Mucosa of rectum (tissue), 2 donors: ENCODE measurements around the gene KCNIP4.

Experiments
- H3K27ac ChIP-seq, 2 donors: one replicate each; pipeline ENCODE4 v1.7.0; 2013; ENCODE audit warnings: inconsistent platforms in 2 of 2, low read depth in 2 of 2, low read length in 2 of 2
- H3K27me3 ChIP-seq, 2 donors: one replicate each; pipeline ENCODE4 v1.7.0; 2013; ENCODE audit warnings: low read length in 2 of 2; ENCODE audit not compliant: control insufficient read depth in 2 of 2, insufficient read depth in 2 of 2
- H3K36me3 ChIP-seq, 2 donors: one replicate each; pipeline ENCODE4 v1.7.0; 2013; ENCODE audit warnings: low read length in 2 of 2; ENCODE audit not compliant: control insufficient read depth in 2 of 2, insufficient read depth in 2 of 2
- H3K4me1 ChIP-seq, 2 donors: one replicate each; pipeline ENCODE4 v1.7.0; 2013; ENCODE audit warnings: low read length in 2 of 2, mild to moderate bottlenecking in 1 of 2; ENCODE audit not compliant: control insufficient read depth in 2 of 2, insufficient read depth in 2 of 2
- H3K4me3 ChIP-seq, 2 donors: one replicate each; pipeline ENCODE4 v1.7.0; 2013; ENCODE audit warnings: low read length in 2 of 2
- H3K9ac ChIP-seq, 2 donors: one replicate each; pipeline ENCODE4 v1.7.0; 2013; ENCODE audit warnings: low read length in 2 of 2, low read depth in 1 of 2, mild to moderate bottlenecking in 1 of 2
- H3K9me3 ChIP-seq, 2 donors: one replicate each; pipeline ENCODE4 v1.7.0; 2013; ENCODE audit warnings: low read length in 2 of 2; ENCODE audit not compliant: control insufficient read depth in 2 of 2
- donor health status: healthy.
- donor health status: Normal muscosa, but diverticular disease.

The KCNIP4 gene

GRCh38 chr4:21203416-21203815 lies 745.2 kb downstream of the KCNIP4 start:
- no peak overlapping the region for H3K9ac ChIP-seq

GRCh38 chr4:21202959-21203358 lies 745.6 kb downstream of the KCNIP4 start:
- Histone ChIP-seq H3K4me1 (no peaks in the 10 kb centered on the region), H3K36me3 (no peaks in the 10 kb centered on the region), H3K4me3 (no peak overlapping the region), H3K27me3 (no peaks in the 10 kb centered on the region), H3K27ac (no peak overlapping the region), H3K9ac (no peak overlapping the region), H3K9me3 (no peaks in the 10 kb centered on the region)

More at GRCh38 chr4:21203416-21203815, 745.2 kb downstream of the KCNIP4 start:
- no peaks in the 10 kb centered on the region for H3K4me1 ChIP-seq
- H3K27me3 ChIP-seq, result no peaks in the 10 kb centered on the region
- no peak overlapping the region for H3K27ac ChIP-seq
- no peak overlapping the region for H3K4me3 ChIP-seq
- H3K36me3 ChIP-seq, result no peaks in the 10 kb centered on the region
- no peaks in the 10 kb centered on the region for H3K9me3 ChIP-seq

- no peaks in the 10 kb centered on the region for H3K9me3 ChIP-seq
- H3K36me3 ChIP-seq, result no peaks in the 10 kb centered on the region
- no peaks in the 10 kb centered on the region for H3K4me1 ChIP-seq
- H3K27ac ChIP-seq, result no peak overlapping the region
- no peak overlapping the region for H3K4me3 ChIP-seq
- no peaks in the 10 kb centered on the region for H3K27me3 ChIP-seq
- H3K9ac ChIP-seq, result no peak overlapping the region
These were observed 749.9 kb downstream of the KCNIP4 start for GRCh38 chr4:21198683-21199082.

- no peaks in the 10 kb centered on the region for H3K27me3 ChIP-seq
- no peak overlapping the region for H3K4me3 ChIP-seq
- no peaks in the 10 kb centered on the region for H3K36me3 ChIP-seq
- no peaks in the 10 kb centered on the region for H3K4me1 ChIP-seq
- H3K27ac ChIP-seq, result no peak overlapping the region
- no peaks in the 10 kb centered on the region for H3K9me3 ChIP-seq
- no peak overlapping the region for H3K9ac ChIP-seq
These were observed 752.9 kb downstream of the KCNIP4 start for GRCh38 chr4:21195682-21196081.

- Histone ChIP-seq H3K9ac (no peak overlapping the region), H3K4me3 (no peak overlapping the region), H3K4me1 (no peaks in the 10 kb centered on the region), H3K27me3 (no peaks in the 10 kb centered on the region), H3K9me3 (no peaks in the 10 kb centered on the region), H3K36me3 (no peaks in the 10 kb centered on the region), H3K27ac (no peak overlapping the region)
These were observed 756.2 kb downstream of the KCNIP4 start for GRCh38 chr4:21192367-21192766.

GRCh38 chr4:21191317-21191716 lies 757.3 kb downstream of the KCNIP4 start:
- no peaks in the 10 kb centered on the region for H3K9me3 ChIP-seq
- no peak overlapping the region for H3K9ac ChIP-seq
- H3K36me3 ChIP-seq, result no peaks in the 10 kb centered on the region
- no peaks in the 10 kb centered on the region for H3K4me1 ChIP-seq
- H3K27ac ChIP-seq, result no peak overlapping the region
- H3K4me3 ChIP-seq, result no peak overlapping the region
- H3K27me3 ChIP-seq, result no peaks in the 10 kb centered on the region

GRCh38 chr4:21184788-21185187 lies 763.8 kb downstream of the KCNIP4 start:
- H3K27ac ChIP-seq, result no peak overlapping the region
- no peak overlapping the region for H3K4me3 ChIP-seq
- no peaks in the 10 kb centered on the region for H3K36me3 ChIP-seq
- no peaks in the 10 kb centered on the region for H3K27me3 ChIP-seq
- H3K4me1 ChIP-seq, result no peaks in the 10 kb centered on the region
- no peak overlapping the region for H3K9ac ChIP-seq
- H3K9me3 ChIP-seq, result no peaks in the 10 kb centered on the region

GRCh38 chr4:21181716-21182115 lies 766.9 kb downstream of the KCNIP4 start:
- Histone ChIP-seq H3K27ac (no peak overlapping the region), H3K4me3 (no peak overlapping the region), H3K36me3 (no peaks in the 10 kb centered on the region), H3K9me3 (no peaks in the 10 kb centered on the region), H3K9ac (no peak overlapping the region), H3K27me3 (no peaks in the 10 kb centered on the region), H3K4me1 (no peaks in the 10 kb centered on the region)

- H3K9ac ChIP-seq, result no peak overlapping the region
- H3K27ac ChIP-seq, result no peak overlapping the region
- no peaks in the 10 kb centered on the region for H3K9me3 ChIP-seq
- H3K4me1 ChIP-seq, result no peaks in the 10 kb centered on the region
- H3K27me3 ChIP-seq, result no peaks in the 10 kb centered on the region
- H3K4me3 ChIP-seq, result no peak overlapping the region
- no peaks in the 10 kb centered on the region for H3K36me3 ChIP-seq
These were observed 770.7 kb downstream of the KCNIP4 start for GRCh38 chr4:21177871-21178270.

- no peaks in the 10 kb centered on the region for H3K36me3 ChIP-seq
- H3K27me3 ChIP-seq, result no peaks in the 10 kb centered on the region
- no peaks in the 10 kb centered on the region for H3K9me3 ChIP-seq
- H3K9ac ChIP-seq, result no peak overlapping the region
- H3K27ac ChIP-seq, result no peak overlapping the region
- H3K4me3 ChIP-seq, result no peak overlapping the region
- H3K4me1 ChIP-seq, result no peaks in the 10 kb centered on the region
These were observed 771.5 kb downstream of the KCNIP4 start for GRCh38 chr4:21177092-21177491.

GRCh38 chr4:21167711-21168110 lies 780.9 kb downstream of the KCNIP4 start:
- Histone ChIP-seq H3K4me1 (no peaks in the 10 kb centered on the region), H3K27me3 (no peaks in the 10 kb centered on the region), H3K9me3 (no peaks in the 10 kb centered on the region), H3K4me3 (no peak overlapping the region), H3K9ac (no peak overlapping the region), H3K36me3 (no peaks in the 10 kb centered on the region), H3K27ac (no peak overlapping the region)
